Panc1 (cell line): ENCODE measurements around the gene CAPN3.

Experiments used
- POLR2AphosphoS5 ChIP-seq: IDR thresholded peaks from 2 replicates; pipeline ENCODE4 v1.6.1; 2012; ENCODE audit warnings: mild to moderate bottlenecking, low read depth, low read length, moderate library complexity
- REST ChIP-seq, 2 experiments: IDR thresholded peaks; 2 replicates each; pipeline ENCODE4 v1.6.1; 2011 to 2012; ENCODE audit warnings: low read depth in 2 of 2, control low read depth in 1 of 2, low read length in 1 of 2, mild to moderate bottlenecking in 1 of 2, moderate library complexity in 1 of 2; ENCODE audit not compliant: insufficient read depth in 1 of 2
- SIN3A ChIP-seq: IDR thresholded peaks from 2 replicates; pipeline ENCODE4 v1.6.1; 2012; ENCODE audit warnings: low read depth, mild to moderate bottlenecking, low read length, moderate library complexity, borderline replicate concordance; ENCODE audit not compliant: insufficient read depth
- TCF7L2 ChIP-seq: IDR thresholded peaks from 2 replicates; pipeline ENCODE4 v1.6.1; 2011; ENCODE audit warnings: mild to moderate bottlenecking, low read depth, low read length, inconsistent platforms
- TF ChIP-seq, protein P1 (sequence below): fragments of 450-650 bp; IDR thresholded peaks from 2 replicates; pipeline ENCODE4 v1.5.1; 2017; ENCODE audit warnings: mild to moderate bottlenecking

DNA sequence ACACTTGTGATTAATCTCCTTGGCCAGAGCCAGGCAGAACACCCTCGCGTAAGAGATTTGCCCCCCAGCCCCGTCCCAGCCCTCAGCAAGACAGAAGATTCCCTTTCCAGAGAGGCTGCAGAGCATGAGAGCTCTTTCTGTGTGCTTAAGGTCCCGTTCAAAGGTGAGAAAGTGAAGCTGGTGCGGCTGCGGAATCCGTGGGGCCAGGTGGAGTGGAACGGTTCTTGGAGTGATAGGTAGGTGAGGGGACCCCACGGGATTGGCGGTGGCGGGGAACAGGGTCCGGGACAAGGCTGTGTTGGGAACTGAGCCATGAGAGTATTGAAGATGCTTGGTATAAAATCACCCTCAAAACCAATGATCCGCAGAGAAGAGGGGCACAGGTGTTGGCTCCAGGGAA is 34.8 kb downstream of the CAPN3 start:
- TF ChIP-seq, protein P1, sequence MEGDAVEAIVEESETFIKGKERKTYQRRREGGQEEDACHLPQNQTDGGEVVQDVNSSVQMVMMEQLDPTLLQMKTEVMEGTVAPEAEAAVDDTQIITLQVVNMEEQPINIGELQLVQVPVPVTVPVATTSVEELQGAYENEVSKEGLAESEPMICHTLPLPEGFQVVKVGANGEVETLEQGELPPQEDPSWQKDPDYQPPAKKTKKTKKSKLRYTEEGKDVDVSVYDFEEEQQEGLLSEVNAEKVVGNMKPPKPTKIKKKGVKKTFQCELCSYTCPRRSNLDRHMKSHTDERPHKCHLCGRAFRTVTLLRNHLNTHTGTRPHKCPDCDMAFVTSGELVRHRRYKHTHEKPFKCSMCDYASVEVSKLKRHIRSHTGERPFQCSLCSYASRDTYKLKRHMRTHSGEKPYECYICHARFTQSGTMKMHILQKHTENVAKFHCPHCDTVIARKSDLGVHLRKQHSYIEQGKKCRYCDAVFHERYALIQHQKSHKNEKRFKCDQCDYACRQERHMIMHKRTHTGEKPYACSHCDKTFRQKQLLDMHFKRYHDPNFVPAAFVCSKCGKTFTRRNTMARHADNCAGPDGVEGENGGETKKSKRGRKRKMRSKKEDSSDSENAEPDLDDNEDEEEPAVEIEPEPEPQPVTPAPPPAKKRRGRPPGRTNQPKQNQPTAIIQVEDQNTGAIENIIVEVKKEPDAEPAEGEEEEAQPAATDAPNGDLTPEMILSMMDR = no peak
- no peak for TF ChIP-seq POLR2AphosphoS5
- no peak for TF ChIP-seq REST (IDR thresholded peaks at IDR 0.05; ENCODE audit: insufficient read depth in 1 of 2, low read depth in 2 of 2, low read length in 1 of 2)
- TF ChIP-seq TCF7L2 = no peak
- no peak for TF ChIP-seq SIN3A
